ENCODE data around the gene HNRNPA0. TPM values are rescaled to one million over a fixed set of nuclear protein-coding genes. Genes with fewer than 3 reads are reported as not detected.
"Not testable (repeated sequence)": the region's sequence is repeated elsewhere in the genome, so short reads cannot be mapped to it uniquely, and the experiment has no call there.

The HNRNPA0 gene
- polyA plus RNA-seq, 4 donors: 17.6 to 39.6 (median 28.2) TPM

- Histone ChIP-seq H3K27me3 (ENCODE audit: control insufficient read depth in 3 of 3, insufficient read depth in 3 of 3, low read length in 3 of 3) (no peaks in the 10 kb centered on the region), H3K36me3 (ENCODE audit: control insufficient read depth in 3 of 3, insufficient read depth in 2 of 3, low read depth in 1 of 3, low read length in 3 of 3) (no peaks in the 10 kb centered on the region), H3K4me3 (ENCODE audit: low read depth in 1 of 3, low read length in 3 of 3) (no peak overlapping the region), H3K4me1 (ENCODE audit: control insufficient read depth in 3 of 3, insufficient read depth in 2 of 3, low read depth in 1 of 3, low read length in 2 of 3) (peaks cover 0 to 16% (median 0%) of the 10 kb centered on the region in 3 donors), H3K27ac (ENCODE audit: low read depth in 1 of 3, low read length in 2 of 3) (no peak overlapping the region), H3K9me3 (ENCODE audit: control insufficient read depth in 2 of 2, insufficient read depth in 1 of 2, low read depth in 1 of 2, low read length in 1 of 2) (no peaks in the 10 kb centered on the region)
- 80 to 84% (median 82%) methylated on average over 4 of the region's 4 CpGs for WGBS, 3 donors
- no peak for FAIRE-seq
- no peak for DNase-seq
Observed at GRCh38 chr5:137791799-137792198, 37.6 kb upstream of the HNRNPA0 start.

GRCh38 chr5:137791387-137791786 lies 37.2 kb upstream of the HNRNPA0 start:
- Histone ChIP-seq H3K36me3 (ENCODE audit: control insufficient read depth in 3 of 3, insufficient read depth in 2 of 3, low read depth in 1 of 3, low read length in 3 of 3) (no peaks in the 10 kb centered on the region), H3K9me3 (ENCODE audit: control insufficient read depth in 2 of 2, insufficient read depth in 1 of 2, low read depth in 1 of 2, low read length in 1 of 2) (no peaks in the 10 kb centered on the region), H3K4me1 (ENCODE audit: control insufficient read depth in 3 of 3, insufficient read depth in 2 of 3, low read depth in 1 of 3, low read length in 2 of 3) (peaks cover 0 to 16% (median 0%) of the 10 kb centered on the region in 3 donors), H3K27ac (ENCODE audit: low read depth in 1 of 3, low read length in 2 of 3) (no peak overlapping the region), H3K27me3 (ENCODE audit: control insufficient read depth in 3 of 3, insufficient read depth in 3 of 3, low read length in 3 of 3) (no peaks in the 10 kb centered on the region), H3K4me3 (ENCODE audit: low read depth in 1 of 3, low read length in 3 of 3) (no peak overlapping the region)
- no peak for DNase-seq
- no peak for FAIRE-seq
- 88 to 94% (median 92%) methylated on average over 2 of the region's 2 CpGs for WGBS, 3 donors

DNA sequence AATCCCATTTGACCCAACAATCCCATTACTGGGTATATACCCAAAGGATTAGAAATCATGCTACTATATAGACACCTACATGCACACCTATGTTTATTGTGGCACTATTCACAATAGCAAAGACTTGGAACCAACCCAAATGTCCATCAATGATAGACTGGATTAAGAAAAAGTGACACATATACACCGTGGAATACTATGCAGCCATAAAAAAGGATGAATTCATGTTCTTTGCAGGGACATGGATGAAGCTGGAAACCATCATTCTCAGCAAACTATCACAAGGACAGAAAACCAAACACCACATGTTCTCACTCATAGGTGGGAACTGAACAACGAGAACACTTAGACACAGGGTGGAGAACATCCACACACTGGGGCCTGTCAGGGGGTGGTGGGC lies 34.4 kb upstream of the HNRNPA0 start:
- H3K9me3 ChIP-seq (ENCODE audit: control insufficient read depth in 2 of 2, insufficient read depth in 1 of 2, low read depth in 1 of 2, low read length in 1 of 2); H3K27ac ChIP-seq (ENCODE audit: low read depth in 1 of 3, low read length in 2 of 3); DNase-seq; H3K27me3 ChIP-seq (ENCODE audit: control insufficient read depth in 3 of 3, insufficient read depth in 3 of 3, low read length in 3 of 3); H3K4me3 ChIP-seq (ENCODE audit: low read depth in 1 of 3, low read length in 3 of 3); H3K36me3 ChIP-seq (ENCODE audit: control insufficient read depth in 3 of 3, insufficient read depth in 2 of 3, low read depth in 1 of 3, low read length in 3 of 3); FAIRE-seq: not testable (repeated sequence)
- peaks cover 0 to 12% (median 0%) of the 10 kb centered on the region in 3 donors for H3K4me1 ChIP-seq (ENCODE audit: control insufficient read depth in 3 of 3, insufficient read depth in 2 of 3, low read depth in 1 of 3, low read length in 2 of 3)
- 92 to 97% (median 94%) methylated on average over 2 of the region's 2 CpGs for WGBS, 3 donors

DNA sequence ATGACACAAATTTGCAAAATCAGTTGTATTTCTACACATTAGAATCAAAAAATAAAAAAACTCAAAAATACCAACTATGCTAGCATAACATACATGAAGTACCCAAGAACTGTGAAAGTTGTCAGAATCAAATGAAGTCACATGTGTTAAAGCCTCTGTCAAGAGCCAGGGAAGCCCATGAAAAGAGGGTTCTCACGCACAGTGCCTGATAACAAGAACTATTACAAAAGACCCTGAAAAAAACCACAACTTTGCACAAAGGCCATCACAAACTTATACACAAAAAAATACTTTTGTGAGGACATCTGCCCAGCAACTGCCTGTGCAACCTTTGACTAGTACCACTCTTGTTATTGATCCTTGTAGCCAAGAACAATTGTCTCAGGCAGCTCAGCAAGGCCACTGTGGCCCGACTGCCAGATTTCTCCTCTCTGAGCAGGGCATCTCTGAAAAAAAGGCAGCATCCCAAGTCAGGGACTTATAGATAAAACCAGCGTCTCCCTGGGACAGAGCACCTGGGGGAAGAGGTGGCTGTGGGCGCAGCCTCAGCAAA lies 28.9 kb upstream of the HNRNPA0 start:
- 79 to 87% (median 83%) methylated on average over 4 of the region's 4 CpGs for WGBS, 3 donors
- Histone ChIP-seq H3K4me3 (ENCODE audit: low read depth in 1 of 3, low read length in 3 of 3) (no peak overlapping the region), H3K27ac (ENCODE audit: low read depth in 1 of 3, low read length in 2 of 3) (no peak overlapping the region), H3K36me3 (ENCODE audit: control insufficient read depth in 3 of 3, insufficient read depth in 2 of 3, low read depth in 1 of 3, low read length in 3 of 3) (no peaks in the 10 kb centered on the region), H3K4me1 (ENCODE audit: control insufficient read depth in 3 of 3, insufficient read depth in 2 of 3, low read depth in 1 of 3, low read length in 2 of 3) (no peaks in the 10 kb centered on the region), H3K27me3 (ENCODE audit: control insufficient read depth in 3 of 3, insufficient read depth in 3 of 3, low read length in 3 of 3) (no peaks in the 10 kb centered on the region), H3K9me3 (ENCODE audit: control insufficient read depth in 2 of 2, insufficient read depth in 1 of 2, low read depth in 1 of 2, low read length in 1 of 2) (peaks cover 0 to 3% of the 10 kb centered on the region in 2 donors)
- FAIRE-seq: no peak
- DNase-seq: no peak

DNA sequence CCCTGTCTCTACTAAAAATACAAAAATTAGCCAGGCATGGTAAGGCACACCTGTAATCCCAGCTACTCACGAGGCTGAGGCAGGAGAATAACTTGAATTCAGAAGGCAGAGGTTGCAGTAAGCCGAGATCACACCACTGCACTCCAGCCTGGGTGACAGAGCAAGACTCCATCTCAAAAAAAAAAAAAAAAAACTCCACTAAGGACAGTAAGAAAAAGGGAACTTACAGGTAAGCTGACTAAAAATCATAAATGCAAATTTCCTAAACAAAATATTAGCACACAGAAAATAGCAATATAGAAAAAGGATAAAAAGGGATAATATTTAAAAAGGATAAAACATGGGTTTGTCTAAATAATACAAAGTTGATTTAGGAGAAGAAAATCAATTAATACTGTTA lies 27.9 kb upstream of the HNRNPA0 start:
- WGBS, 3 donors: 81 to 85% (median 83%) methylated on average over 2 of the region's 2 CpGs
- H3K27ac ChIP-seq (ENCODE audit: low read depth in 1 of 3, low read length in 2 of 3): no peak overlapping the region
- no peaks in the 10 kb centered on the region for H3K27me3 ChIP-seq (ENCODE audit: control insufficient read depth in 3 of 3, insufficient read depth in 3 of 3, low read length in 3 of 3)
- no peaks in the 10 kb centered on the region for H3K4me1 ChIP-seq (ENCODE audit: control insufficient read depth in 3 of 3, insufficient read depth in 2 of 3, low read depth in 1 of 3, low read length in 2 of 3)
- no peak for DNase-seq
- no peaks in the 10 kb centered on the region for H3K36me3 ChIP-seq (ENCODE audit: control insufficient read depth in 3 of 3, insufficient read depth in 2 of 3, low read depth in 1 of 3, low read length in 3 of 3)
- no peak overlapping the region for H3K4me3 ChIP-seq (ENCODE audit: low read depth in 1 of 3, low read length in 3 of 3)
- FAIRE-seq: no peak
- peaks cover 0 to 3% of the 10 kb centered on the region in 2 donors for H3K9me3 ChIP-seq (ENCODE audit: control insufficient read depth in 2 of 2, insufficient read depth in 1 of 2, low read depth in 1 of 2, low read length in 1 of 2)

GRCh38 chr5:137778772-137779564 lies 24.8 kb upstream of the HNRNPA0 start:
- Histone ChIP-seq H3K4me1 (ENCODE audit: control insufficient read depth in 3 of 3, insufficient read depth in 2 of 3, low read depth in 1 of 3, low read length in 2 of 3) (no peaks in the 10 kb centered on the region), H3K4me3 (ENCODE audit: low read depth in 1 of 3, low read length in 3 of 3) (no peak overlapping the region), H3K9me3 (ENCODE audit: control insufficient read depth in 2 of 2, insufficient read depth in 1 of 2, low read depth in 1 of 2, low read length in 1 of 2) (no peaks in the 10 kb centered on the region), H3K27ac (ENCODE audit: low read depth in 1 of 3, low read length in 2 of 3) (no peak overlapping the region), H3K27me3 (ENCODE audit: control insufficient read depth in 3 of 3, insufficient read depth in 3 of 3, low read length in 3 of 3) (no peaks in the 10 kb centered on the region), H3K36me3 (ENCODE audit: control insufficient read depth in 3 of 3, insufficient read depth in 2 of 3, low read depth in 1 of 3, low read length in 3 of 3) (no peaks in the 10 kb centered on the region)
- 28 to 46% (median 40%) methylated on average over 2 of the region's 2 CpGs for WGBS, 3 donors
- DNase-seq: peak; percentile 51 to 57
- FAIRE-seq: peak; percentile 81

GRCh38 chr5:137767937-137768336 lies 13.8 kb upstream of the HNRNPA0 start:
- not testable (repeated sequence) for FAIRE-seq; H3K36me3 ChIP-seq (ENCODE audit: control insufficient read depth in 3 of 3, insufficient read depth in 2 of 3, low read depth in 1 of 3, low read length in 3 of 3); H3K27me3 ChIP-seq (ENCODE audit: control insufficient read depth in 3 of 3, insufficient read depth in 3 of 3, low read length in 3 of 3); H3K4me1 ChIP-seq (ENCODE audit: control insufficient read depth in 3 of 3, insufficient read depth in 2 of 3, low read depth in 1 of 3, low read length in 2 of 3); H3K4me3 ChIP-seq (ENCODE audit: low read depth in 1 of 3, low read length in 3 of 3); DNase-seq; H3K9me3 ChIP-seq (ENCODE audit: control insufficient read depth in 2 of 2, insufficient read depth in 1 of 2, low read depth in 1 of 2, low read length in 1 of 2); H3K27ac ChIP-seq (ENCODE audit: low read depth in 1 of 3, low read length in 2 of 3)
- WGBS, 3 donors: 90 to 94% (median 94%) methylated on average over 5 of the region's 5 CpGs

DNA sequence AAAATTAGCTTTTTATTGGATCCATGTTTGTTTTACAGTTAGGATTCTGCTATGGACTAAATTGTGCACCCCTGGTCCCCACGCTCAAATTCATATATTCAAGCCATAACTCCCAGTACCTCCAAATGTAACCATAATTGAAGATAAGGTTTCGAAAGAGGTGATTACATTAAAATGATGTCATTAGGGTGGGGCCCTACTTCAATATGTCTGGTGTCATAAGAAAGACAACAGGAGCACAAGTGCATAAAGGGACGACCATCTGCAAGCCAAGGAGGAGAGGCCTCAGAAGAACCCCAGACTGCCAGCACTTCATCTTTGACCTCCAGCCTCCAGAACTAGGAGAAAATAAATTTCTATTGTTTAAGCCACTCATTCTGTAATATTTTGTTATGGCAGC lies 7.4 kb upstream of the HNRNPA0 start:
- H3K27ac ChIP-seq (ENCODE audit: low read depth in 1 of 3, low read length in 2 of 3): no peak overlapping the region
- H3K36me3 ChIP-seq (ENCODE audit: control insufficient read depth in 3 of 3, insufficient read depth in 2 of 3, low read depth in 1 of 3, low read length in 3 of 3): no peaks in the 10 kb centered on the region
- DNase-seq (no peak), FAIRE-seq (no peak)
- H3K4me3 ChIP-seq (ENCODE audit: low read depth in 1 of 3, low read length in 3 of 3): no peak overlapping the region
- no peaks in the 10 kb centered on the region for H3K4me1 ChIP-seq (ENCODE audit: control insufficient read depth in 3 of 3, insufficient read depth in 2 of 3, low read depth in 1 of 3, low read length in 2 of 3)
- no peaks in the 10 kb centered on the region for H3K27me3 ChIP-seq (ENCODE audit: control insufficient read depth in 3 of 3, insufficient read depth in 3 of 3, low read length in 3 of 3)
- WGBS, 3 donors: 54 to 79% (median 68%) methylated on average over 3 of the region's 3 CpGs
- no peaks in the 10 kb centered on the region for H3K9me3 ChIP-seq (ENCODE audit: control insufficient read depth in 2 of 2, insufficient read depth in 1 of 2, low read depth in 1 of 2, low read length in 1 of 2)
